ENCODE results near the gene HDAC6.
"Not testable (repeated sequence)": the region's sequence is repeated elsewhere in the genome, so short reads cannot be mapped to it uniquely, and the experiment has no call there.

Gene HDAC6

GRCh38 chrX:48789366-48790220, 12.3 kb upstream of the HDAC6 start:
- DNase-seq (ENCODE audit: low read depth): no peak

GRCh38 chrX:48790477-48790876, 11.4 kb upstream of the HDAC6 start:
- DNase-seq (ENCODE audit: low read depth): no peak

- no peak for DNase-seq (ENCODE audit: low read depth)
Measured at GRCh38 chrX:48791063-48791820, 10.6 kb upstream of the HDAC6 start.

- no peak for DNase-seq (ENCODE audit: low read depth)
Measured at GRCh38 chrX:48792219-48792618, 9.6 kb upstream of the HDAC6 start.

- DNase-seq (ENCODE audit: low read depth): no peak
Measured at GRCh38 chrX:48793935-48794334, 7.9 kb upstream of the HDAC6 start.

GRCh38 chrX:48794340-48794910, 7.4 kb upstream of the HDAC6 start:
- no peak for DNase-seq (ENCODE audit: low read depth)

GRCh38 chrX:48794911-48795515, 6.9 kb upstream of the HDAC6 start:
- DNase-seq (ENCODE audit: low read depth): no peak

- DNase-seq (ENCODE audit: low read depth): no peak
Measured at GRCh38 chrX:48798318-48798717, 3.5 kb upstream of the HDAC6 start.

- DNase-seq (ENCODE audit: low read depth): no peak
Measured at GRCh38 chrX:48800574-48801279, 1.1 kb upstream of the HDAC6 start.

GRCh38 chrX:48802089-48802904, 430 bp downstream of the HDAC6 start:
- DNase-seq (ENCODE audit: low read depth): no peak

GRCh38 chrX:48802905-48803200, 986 bp downstream of the HDAC6 start:
- no peak for DNase-seq (ENCODE audit: low read depth)

GRCh38 chrX:48806081-48806480, 4.2 kb downstream of the HDAC6 start:
- DNase-seq (ENCODE audit: low read depth): no peak

GRCh38 chrX:48813644-48814043, 11.8 kb downstream of the HDAC6 start:
- DNase-seq (ENCODE audit: low read depth): no peak

GRCh38 chrX:48814722-48815121, 12.9 kb downstream of the HDAC6 start:
- no peak for DNase-seq (ENCODE audit: low read depth)

GRCh38 chrX:48815266-48815665, 13.4 kb downstream of the HDAC6 start:
- DNase-seq (ENCODE audit: low read depth): no peak

- DNase-seq (ENCODE audit: low read depth): no peak
Measured at GRCh38 chrX:48816014-48816810, 14.3 kb downstream of the HDAC6 start.

GRCh38 chrX:48818098-48818497, 16.2 kb downstream of the HDAC6 start:
- no peak for DNase-seq (ENCODE audit: low read depth)

GRCh38 chrX:48818866-48819265, 17.0 kb downstream of the HDAC6 start:
- DNase-seq (ENCODE audit: low read depth): no peak

GRCh38 chrX:48819394-48819793, 17.5 kb downstream of the HDAC6 start:
- DNase-seq (ENCODE audit: low read depth): not testable (repeated sequence)

- no peak for DNase-seq (ENCODE audit: low read depth)
Measured at GRCh38 chrX:48823053-48823452, 21.2 kb downstream of the HDAC6 start.
